Jurkat, Clone E6-1 (cell line): ENCODE measurements around the gene JAKMIP1.

Source experiments
- DNase-seq: peaks from one replicate; pipeline ENCODE4 v3.0.0-alpha.2; 2011; ENCODE audit warnings: low read depth, low spot score
- H3K4me3 ChIP-seq: 2 replicates; pipeline ENCODE4 v1.5.1; 2011; ENCODE audit warnings: mild to moderate bottlenecking, low read length, control low read depth, moderate library complexity

Gene JAKMIP1

GRCh38 chr4:6189511-6189910, 10.8 kb downstream of the JAKMIP1 start:
- no peak for DNase-seq
- H3K4me3 ChIP-seq = no peak overlapping the region

GRCh38 chr4:6188687-6189305, 11.6 kb downstream of the JAKMIP1 start:
- DNase-seq = no peak

GRCh38 chr4:6184169-6184568, 16.2 kb downstream of the JAKMIP1 start:
- peak overlapping the region; percentile 20 for H3K4me3 ChIP-seq
- DNase-seq = no peak

More at GRCh38 chr4:6188687-6189305, 11.6 kb downstream of the JAKMIP1 start:
- H3K4me3 ChIP-seq = no peak overlapping the region

- H3K4me3 ChIP-seq = peak overlapping the region; percentile 20
- peak; percentile 97 for DNase-seq
These were observed 16.6 kb downstream of the JAKMIP1 start for GRCh38 chr4:6183740-6184139.

- DNase-seq = peak; percentile 66
- H3K4me3 ChIP-seq = peak overlapping the region; percentile 9; the same call in 1 of the 2 replicates
These were observed 17.7 kb downstream of the JAKMIP1 start for GRCh38 chr4:6182376-6183280.

- H3K4me3 ChIP-seq = peak overlapping the region; percentile 6
- DNase-seq = peak; percentile 89
These were observed 19.3 kb downstream of the JAKMIP1 start for GRCh38 chr4:6180841-6181631.

- H3K4me3 ChIP-seq = no peak overlapping the region
- peak; percentile 80 for DNase-seq
These were observed 21.0 kb downstream of the JAKMIP1 start for GRCh38 chr4:6179362-6179761.

GRCh38 chr4:6178757-6179156, 21.6 kb downstream of the JAKMIP1 start:
- DNase-seq = no peak
- no peak overlapping the region for H3K4me3 ChIP-seq

- H3K4me3 ChIP-seq = peak overlapping the region; percentile 25; the same call in 1 of the 2 replicates
- peak; percentile 87 for DNase-seq
These were observed 22.7 kb downstream of the JAKMIP1 start for GRCh38 chr4:6177587-6178197.

- DNase-seq = no peak
- H3K4me3 ChIP-seq = no peak overlapping the region
These were observed 24.9 kb downstream of the JAKMIP1 start for GRCh38 chr4:6175426-6175825.

- DNase-seq = no peak
- H3K4me3 ChIP-seq = no peak overlapping the region
These were observed 27.5 kb downstream of the JAKMIP1 start for GRCh38 chr4:6172927-6173200.

- no peak for DNase-seq
- no peak overlapping the region for H3K4me3 ChIP-seq
These were observed 28.0 kb downstream of the JAKMIP1 start for GRCh38 chr4:6172093-6172926.

GRCh38 chr4:6169239-6169638, 31.1 kb downstream of the JAKMIP1 start:
- no peak overlapping the region for H3K4me3 ChIP-seq
- no peak for DNase-seq

- DNase-seq = no peak
- H3K4me3 ChIP-seq = no peak overlapping the region
These were observed 34.6 kb downstream of the JAKMIP1 start for GRCh38 chr4:6165766-6166165.

- no peak overlapping the region for H3K4me3 ChIP-seq
- no peak for DNase-seq
These were observed 37.5 kb downstream of the JAKMIP1 start for GRCh38 chr4:6162885-6163284.

GRCh38 chr4:6161921-6162464, 38.4 kb downstream of the JAKMIP1 start:
- no peak overlapping the region for H3K4me3 ChIP-seq
- no peak for DNase-seq

- H3K4me3 ChIP-seq = no peak overlapping the region
- no peak for DNase-seq
These were observed 39.8 kb downstream of the JAKMIP1 start for GRCh38 chr4:6160536-6160935.

- H3K4me3 ChIP-seq = no peak overlapping the region
- DNase-seq = no peak
These were observed 42.4 kb downstream of the JAKMIP1 start for GRCh38 chr4:6157926-6158325.
